LNCAP (cell line): ENCODE measurements around the gene IL12A.

Source experiments
- CTCF ChIP-seq: fragments of 450-650 bp; IDR thresholded peaks from 2 replicates; pipeline ENCODE4 v1.5.1; 2017; ENCODE audit warnings: mild to moderate bottlenecking

The IL12A gene

GRCh38 chr3:159988617-159989271, at the start of gene IL12A:
Gene IL12A (plus strand): TSS chr3:159988835.
- TF ChIP-seq CTCF = peak; percentile 80

GRCh38 chr3:159941038-159942000, 47.3 kb upstream of the IL12A start:
- no peak for TF ChIP-seq CTCF

GRCh38 chr3:159944781-159945180, 43.9 kb upstream of the IL12A start:
- TF ChIP-seq CTCF = no peak

GRCh38 chr3:159945930-159946329, 42.7 kb upstream of the IL12A start:
- no peak for TF ChIP-seq CTCF

- no peak for TF ChIP-seq CTCF
Observed at GRCh38 chr3:159947220-159947619, 41.4 kb upstream of the IL12A start.

- no peak for TF ChIP-seq CTCF
Observed at GRCh38 chr3:159948429-159949144, 40.0 kb upstream of the IL12A start.

- TF ChIP-seq CTCF = no peak
Observed at GRCh38 chr3:159950156-159950898, 38.3 kb upstream of the IL12A start.
